ENCODE results near the gene PKNOX2.

Gene PKNOX2

GRCh38 chr11:125253795-125254525, 89.4 kb downstream of the PKNOX2 start:
- peaks cover 3% of the 10 kb centered on the region for H3K27me3 ChIP-seq (ENCODE audit: insufficient read depth, poor library complexity, severe bottlenecking)
- no peak overlapping the region for H3K27ac ChIP-seq (replicated peaks)
- H3K4me3 ChIP-seq (replicated peaks; ENCODE audit: insufficient read depth, low read length): no peak overlapping the region
- no peak for DNase-seq (ENCODE audit: low read depth in 1 of 2, low spot score in 1 of 2)
- TF ChIP-seq CTCF (IDR thresholded peaks at IDR 0.05; ENCODE audit: insufficient read depth, low read length): no peak
- TF ChIP-seq GABPA (IDR thresholded peaks at IDR 0.05; ENCODE audit: low read depth): no peak
- no peak for TF ChIP-seq SPI1 (IDR thresholded peaks at IDR 0.05; ENCODE audit: borderline replicate concordance, low read depth)
- TF ChIP-seq REST (IDR thresholded peaks at IDR 0.05; ENCODE audit: insufficient replicate concordance, low read depth): no peak
- no peak for TF ChIP-seq POLR2AphosphoS5 (IDR thresholded peaks at IDR 0.05; ENCODE audit: low read depth)

- Histone ChIP-seq H3K4me3 (replicated peaks; ENCODE audit: insufficient read depth, low read length) (no peak overlapping the region), H3K27ac (replicated peaks) (no peak overlapping the region), H3K27me3 (ENCODE audit: insufficient read depth, poor library complexity, severe bottlenecking) (peaks cover 3% of the 10 kb centered on the region)
- TF ChIP-seq CTCF (IDR thresholded peaks at IDR 0.05; ENCODE audit: insufficient read depth, low read length) (no peak), POLR2AphosphoS5 (IDR thresholded peaks at IDR 0.05; ENCODE audit: low read depth) (no peak), GABPA (IDR thresholded peaks at IDR 0.05; ENCODE audit: low read depth) (no peak), REST (IDR thresholded peaks at IDR 0.05; ENCODE audit: insufficient replicate concordance, low read depth) (no peak), SPI1 (IDR thresholded peaks at IDR 0.05; ENCODE audit: borderline replicate concordance, low read depth) (no peak)
- no peak for DNase-seq (ENCODE audit: low read depth in 1 of 2, low spot score in 1 of 2)
Measured at GRCh38 chr11:125256541-125257189, 92.1 kb downstream of the PKNOX2 start.

- H3K4me3 ChIP-seq (replicated peaks; ENCODE audit: insufficient read depth, low read length): no peak overlapping the region
- no peak for DNase-seq (ENCODE audit: low read depth in 1 of 2, low spot score in 1 of 2)
- H3K27me3 ChIP-seq (ENCODE audit: insufficient read depth, poor library complexity, severe bottlenecking): peaks cover 3% of the 10 kb centered on the region
- H3K27ac ChIP-seq (replicated peaks): no peak overlapping the region
- TF ChIP-seq CTCF (IDR thresholded peaks at IDR 0.05; ENCODE audit: insufficient read depth, low read length): no peak
- TF ChIP-seq SPI1 (IDR thresholded peaks at IDR 0.05; ENCODE audit: borderline replicate concordance, low read depth): no peak
- TF ChIP-seq GABPA (IDR thresholded peaks at IDR 0.05; ENCODE audit: low read depth): no peak
- TF ChIP-seq REST (IDR thresholded peaks at IDR 0.05; ENCODE audit: insufficient replicate concordance, low read depth): no peak
- TF ChIP-seq POLR2AphosphoS5 (IDR thresholded peaks at IDR 0.05; ENCODE audit: low read depth): no peak
Measured at GRCh38 chr11:125257190-125257579, 92.6 kb downstream of the PKNOX2 start.
